HG03175 (cell line): ENCODE measurements around the gene DIO1.

Source experiments
- ATAC-seq: cut with Tn5 transposase; IDR thresholded peaks from one replicate; pipeline ENCODE4 v1.9.1; 2021; ENCODE audit warnings: mild to moderate bottlenecking, moderate library complexity; ENCODE audit not compliant: unreplicated experiment

The DIO1 gene

GRCh38 chr1:53892911-53893310, 1.1 kb upstream of the DIO1 start:
- ATAC-seq = no peak

GRCh38 chr1:53894644-53895043, 657 bp downstream of the DIO1 start:
- ATAC-seq = no peak

DNA sequence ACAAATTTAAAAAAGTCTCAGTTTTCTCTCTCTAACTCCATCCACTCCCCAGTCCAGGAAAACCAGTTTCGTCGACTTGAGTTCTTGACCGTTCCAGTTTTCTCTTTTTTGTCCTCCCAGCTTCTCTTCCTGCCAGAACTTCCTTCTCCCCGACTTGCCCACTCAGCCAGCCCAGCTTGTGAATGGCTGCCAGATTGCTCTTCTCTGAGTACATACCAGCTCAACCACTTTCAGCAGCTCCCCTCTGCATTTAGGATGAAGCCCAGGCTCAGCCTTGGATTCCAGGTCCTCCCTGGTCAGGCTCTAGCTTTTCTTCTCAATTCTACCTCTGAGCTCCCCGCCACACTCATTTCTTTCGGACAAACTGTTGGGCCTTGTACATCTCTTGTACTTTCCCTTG, 1.4 kb downstream of the DIO1 start:
- ATAC-seq = no peak

- no peak for ATAC-seq
These were observed 2.7 kb downstream of the DIO1 start for GRCh38 chr1:53896635-53897229.

DNA sequence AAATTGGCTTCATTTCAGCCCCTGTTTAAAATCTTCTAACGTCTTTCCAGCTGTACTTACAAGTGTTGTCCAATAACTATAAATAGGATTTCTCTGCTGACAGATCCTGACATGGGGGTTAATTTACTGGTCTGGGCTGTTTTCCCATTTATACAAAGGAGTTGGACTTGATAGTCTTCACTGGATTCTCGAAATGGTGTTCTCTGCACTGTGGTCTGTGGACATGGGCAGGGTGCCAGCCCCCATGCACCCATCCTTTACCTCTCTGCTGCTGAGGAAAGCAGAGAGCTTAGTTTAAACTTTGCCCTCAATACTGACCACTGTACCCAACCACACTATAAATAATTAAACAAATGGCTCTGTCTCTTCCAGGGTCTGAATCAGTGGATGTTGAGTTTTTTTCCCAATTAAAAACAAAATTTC, 5.2 kb downstream of the DIO1 start:
- no peak for ATAC-seq

- no peak for ATAC-seq
These were observed 5.7 kb downstream of the DIO1 start for GRCh38 chr1:53899708-53900107.

DNA sequence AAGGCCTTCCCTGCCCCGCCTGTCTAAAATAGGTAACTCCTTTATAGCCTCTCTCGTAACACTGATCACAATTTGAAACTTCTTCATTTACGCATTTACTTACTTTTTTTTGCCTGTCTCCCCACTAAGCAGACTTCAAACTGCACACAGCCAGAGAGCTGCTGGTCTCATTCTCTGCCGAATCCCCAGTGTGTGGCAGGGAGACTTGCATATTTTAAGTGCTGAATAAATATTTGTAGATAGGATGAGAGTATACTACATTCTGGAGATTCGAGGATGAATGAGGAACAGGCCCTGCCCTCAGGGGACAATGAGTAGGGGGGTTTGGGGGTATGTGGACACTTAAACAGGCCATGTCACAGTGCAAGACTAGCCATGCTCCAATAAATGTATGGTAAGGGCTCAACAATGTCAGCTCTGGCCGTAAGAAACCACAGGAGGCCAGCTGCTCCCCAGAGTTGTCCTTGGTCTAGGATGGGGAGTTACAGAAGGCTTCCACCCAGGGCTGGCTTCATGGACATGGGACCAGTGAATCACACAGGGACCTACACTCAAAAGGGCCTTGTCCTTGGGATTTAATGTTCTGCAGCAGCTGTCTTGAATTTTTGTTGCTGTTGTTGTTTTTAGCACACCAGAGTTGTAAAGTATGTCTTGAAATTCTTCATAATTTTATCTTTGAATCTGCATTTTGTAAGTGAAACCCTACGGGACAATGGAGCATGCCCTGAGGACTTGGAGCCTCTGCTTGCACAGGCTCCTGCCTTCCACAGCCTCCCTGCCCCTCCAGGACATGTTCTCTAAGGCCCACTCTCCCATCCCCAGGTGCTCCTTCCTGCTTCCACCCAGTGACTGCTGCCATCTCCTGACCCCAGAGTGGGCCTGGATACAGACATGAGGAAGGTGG, 8.5 kb downstream of the DIO1 start:
- no peak for ATAC-seq

- ATAC-seq = no peak
These were observed 11.5 kb downstream of the DIO1 start for GRCh38 chr1:53905509-53905908.

GRCh38 chr1:53906121-53906520, 12.1 kb downstream of the DIO1 start:
- no peak for ATAC-seq

DNA sequence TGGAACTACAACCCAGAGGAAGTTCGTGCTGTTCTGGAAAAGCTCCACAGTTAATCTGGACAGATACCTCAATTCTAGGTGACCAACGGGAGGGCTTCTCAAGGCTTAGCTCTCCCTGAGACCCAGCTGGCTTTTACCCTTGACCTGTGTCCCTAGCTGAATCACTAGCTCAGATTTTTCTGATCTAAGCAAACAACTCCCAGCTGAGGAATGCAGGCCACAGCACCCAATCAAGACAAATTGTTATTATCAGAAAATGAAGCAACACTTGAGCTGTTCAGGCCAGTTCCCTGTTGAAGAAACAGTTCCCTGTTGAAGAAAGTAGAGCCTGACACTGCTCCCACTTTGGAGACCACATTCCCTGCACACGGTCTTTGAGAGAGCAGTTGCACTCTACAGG, 16.0 kb downstream of the DIO1 start:
- no peak for ATAC-seq

DNA sequence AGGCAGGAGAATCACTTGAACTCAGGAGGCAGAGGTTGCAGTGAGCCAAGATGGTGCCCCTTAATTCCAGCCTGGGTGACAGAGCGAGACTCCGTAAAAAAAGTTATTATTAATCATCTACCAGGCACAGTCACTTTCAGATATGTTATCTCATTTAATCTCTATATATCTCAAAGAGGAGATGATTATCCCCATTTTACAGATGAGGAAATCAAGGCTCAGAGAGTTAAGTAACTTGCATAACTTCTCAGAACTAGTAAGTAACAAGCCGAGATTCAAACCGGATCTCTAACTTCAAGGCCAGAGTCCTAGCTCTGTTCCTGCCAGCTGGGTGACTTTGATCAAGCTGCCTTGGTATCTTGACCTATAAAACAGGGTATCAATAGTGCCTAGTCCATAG, 17.5 kb downstream of the DIO1 start:
- no peak for ATAC-seq

- no peak for ATAC-seq
These were observed 19.5 kb downstream of the DIO1 start for GRCh38 chr1:53913352-53914033.

- no peak for ATAC-seq
These were observed 24.4 kb downstream of the DIO1 start for GRCh38 chr1:53918343-53918742.

DNA sequence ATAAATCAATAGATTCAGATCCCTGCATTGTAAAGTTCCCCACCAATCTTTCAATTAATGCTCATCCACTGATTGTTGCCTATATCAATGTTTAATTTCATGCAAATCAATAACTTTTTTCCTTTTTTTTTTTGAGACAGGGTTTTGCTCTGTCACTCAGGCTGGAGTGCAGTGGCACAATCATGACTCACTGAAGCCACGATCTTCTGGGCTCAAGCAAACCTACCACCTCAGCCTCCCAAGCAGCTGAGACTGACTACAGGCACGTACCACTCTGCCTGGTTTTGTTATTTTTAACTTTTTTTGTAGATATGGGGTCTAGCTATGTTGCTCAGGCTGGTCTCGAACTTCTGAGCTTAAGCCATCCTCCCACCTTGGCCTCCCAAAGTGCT, 25.7 kb downstream of the DIO1 start:
- no peak for ATAC-seq

- ATAC-seq = no peak
These were observed 33.4 kb downstream of the DIO1 start for GRCh38 chr1:53927376-53927881.

- no peak for ATAC-seq
These were observed 35.4 kb downstream of the DIO1 start for GRCh38 chr1:53929246-53929960.

GRCh38 chr1:53930932-53931331, 36.9 kb downstream of the DIO1 start:
- no peak for ATAC-seq

DNA sequence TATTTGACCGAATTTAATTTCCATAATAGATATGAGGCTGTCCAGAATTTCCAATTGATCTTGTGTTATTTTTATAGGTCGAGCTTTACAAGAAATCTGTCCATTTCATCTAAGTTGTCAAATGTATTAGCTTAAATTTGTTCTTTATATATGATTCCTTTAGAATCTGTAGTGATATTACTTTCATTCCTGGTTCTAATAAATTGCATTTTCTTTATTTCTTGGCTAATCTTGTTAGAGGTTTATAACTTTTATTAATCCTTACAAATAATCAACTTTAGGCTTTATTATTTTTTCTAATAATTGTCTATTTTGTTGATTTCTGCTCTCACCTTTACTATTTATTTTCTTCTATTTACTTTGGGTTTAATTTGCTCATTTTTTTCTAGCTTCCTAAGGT, 37.5 kb downstream of the DIO1 start:
- no peak for ATAC-seq

DNA sequence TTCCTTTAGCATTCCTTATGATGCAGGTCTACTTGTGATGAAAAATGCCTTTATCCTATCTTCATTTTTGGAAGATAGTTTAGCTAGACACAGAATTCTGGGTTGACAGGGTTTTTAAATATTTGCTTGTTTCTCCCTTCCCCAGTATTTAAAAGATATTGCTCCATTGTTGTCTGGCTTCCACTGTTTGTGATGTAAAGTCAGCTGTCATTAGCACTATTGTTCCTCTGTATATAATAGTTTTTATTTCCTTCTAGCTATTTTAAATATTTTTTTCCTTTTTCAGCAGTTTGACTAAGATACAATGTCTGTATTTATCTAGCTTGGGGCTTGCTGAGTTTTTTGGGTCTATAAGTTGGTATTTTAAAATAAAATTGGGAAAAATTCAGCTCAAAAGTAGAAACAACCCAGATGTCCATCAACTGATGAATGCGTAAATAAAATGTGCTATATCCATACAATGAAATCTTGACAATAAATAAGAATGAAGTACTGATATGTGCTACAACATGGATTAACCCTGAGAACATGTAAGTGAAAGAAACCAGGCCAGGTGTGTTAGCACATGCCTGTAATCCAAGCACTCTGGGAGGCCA, 40.3 kb downstream of the DIO1 start:
- no peak for ATAC-seq

- ATAC-seq = no peak
These were observed 42.4 kb downstream of the DIO1 start for GRCh38 chr1:53936430-53936829.
